Measurements from ENCODE around the gene EPG5. TPM values are rescaled to one million over a fixed set of nuclear protein-coding genes. Genes with fewer than 3 reads are reported as not detected.
A peak's percentile ranks its signal among the peaks of the same experiment; 100 is the strongest.

The EPG5 gene
- total and polyA plus RNA-seq, 4 donors: 3.2 to 20.3 (median 11.1) TPM

GRCh38 chr18:45851161-45851925, 115.8 kb downstream of the EPG5 start (continued):
- TF ChIP-seq, protein P1, sequence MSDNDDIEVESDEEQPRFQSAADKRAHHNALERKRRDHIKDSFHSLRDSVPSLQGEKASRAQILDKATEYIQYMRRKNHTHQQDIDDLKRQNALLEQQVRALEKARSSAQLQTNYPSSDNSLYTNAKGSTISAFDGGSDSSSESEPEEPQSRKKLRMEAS (IDR thresholded peaks at IDR 0.05): no peak
- no peak for TF ChIP-seq HNF4G (IDR thresholded peaks at IDR 0.05)
- peak; percentile 72 for TF ChIP-seq FOXA2 (IDR thresholded peaks at IDR 0.05)
- TF ChIP-seq EGR1 (IDR thresholded peaks at IDR 0.05; ENCODE audit: low read depth in 2 of 2): no peak
- TF ChIP-seq HNF4A (conservative IDR thresholded peaks at IDR 0.05): peak; percentile 31 to 33
- TF ChIP-seq YY1 (IDR thresholded peaks at IDR 0.05): peak; percentile 37
- no peak for TF ChIP-seq RAD21 (IDR thresholded peaks at IDR 0.05)
- TF ChIP-seq ATF3 (IDR thresholded peaks at IDR 0.05): no peak
- no peak for TF ChIP-seq FOXA1 (IDR thresholded peaks at IDR 0.05)

DNA sequence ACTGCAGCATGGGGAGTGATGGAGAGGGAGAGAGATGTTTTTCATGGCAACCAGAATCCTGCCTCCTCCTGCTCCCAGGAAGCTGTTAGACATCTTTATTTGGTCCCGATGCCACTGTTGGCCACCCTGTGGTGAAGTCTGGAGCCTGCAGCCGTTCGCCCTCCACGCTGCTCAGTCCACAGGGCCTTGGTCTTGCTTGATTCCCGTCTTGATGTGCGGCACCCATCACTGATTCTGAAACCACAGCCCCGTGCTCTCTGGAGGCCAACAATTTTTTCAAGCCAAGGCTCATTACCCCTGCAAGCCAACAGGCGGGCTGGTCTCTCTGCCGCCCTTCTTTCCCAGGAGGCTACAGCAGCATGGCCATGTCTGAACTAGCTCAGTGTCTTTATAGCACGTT, 117.1 kb downstream of the EPG5 start:
- peaks cover 0 to 22% (median 20%) of the 10 kb centered on the region in 4 donors for H3K36me3 ChIP-seq (ENCODE audit: control insufficient read depth in 4 of 4, insufficient read depth in 3 of 4, low read depth in 1 of 4, low read length in 3 of 4)
- TF ChIP-seq RXRA (IDR thresholded peaks at IDR 0.05): no peak
- TF ChIP-seq, protein P2, sequence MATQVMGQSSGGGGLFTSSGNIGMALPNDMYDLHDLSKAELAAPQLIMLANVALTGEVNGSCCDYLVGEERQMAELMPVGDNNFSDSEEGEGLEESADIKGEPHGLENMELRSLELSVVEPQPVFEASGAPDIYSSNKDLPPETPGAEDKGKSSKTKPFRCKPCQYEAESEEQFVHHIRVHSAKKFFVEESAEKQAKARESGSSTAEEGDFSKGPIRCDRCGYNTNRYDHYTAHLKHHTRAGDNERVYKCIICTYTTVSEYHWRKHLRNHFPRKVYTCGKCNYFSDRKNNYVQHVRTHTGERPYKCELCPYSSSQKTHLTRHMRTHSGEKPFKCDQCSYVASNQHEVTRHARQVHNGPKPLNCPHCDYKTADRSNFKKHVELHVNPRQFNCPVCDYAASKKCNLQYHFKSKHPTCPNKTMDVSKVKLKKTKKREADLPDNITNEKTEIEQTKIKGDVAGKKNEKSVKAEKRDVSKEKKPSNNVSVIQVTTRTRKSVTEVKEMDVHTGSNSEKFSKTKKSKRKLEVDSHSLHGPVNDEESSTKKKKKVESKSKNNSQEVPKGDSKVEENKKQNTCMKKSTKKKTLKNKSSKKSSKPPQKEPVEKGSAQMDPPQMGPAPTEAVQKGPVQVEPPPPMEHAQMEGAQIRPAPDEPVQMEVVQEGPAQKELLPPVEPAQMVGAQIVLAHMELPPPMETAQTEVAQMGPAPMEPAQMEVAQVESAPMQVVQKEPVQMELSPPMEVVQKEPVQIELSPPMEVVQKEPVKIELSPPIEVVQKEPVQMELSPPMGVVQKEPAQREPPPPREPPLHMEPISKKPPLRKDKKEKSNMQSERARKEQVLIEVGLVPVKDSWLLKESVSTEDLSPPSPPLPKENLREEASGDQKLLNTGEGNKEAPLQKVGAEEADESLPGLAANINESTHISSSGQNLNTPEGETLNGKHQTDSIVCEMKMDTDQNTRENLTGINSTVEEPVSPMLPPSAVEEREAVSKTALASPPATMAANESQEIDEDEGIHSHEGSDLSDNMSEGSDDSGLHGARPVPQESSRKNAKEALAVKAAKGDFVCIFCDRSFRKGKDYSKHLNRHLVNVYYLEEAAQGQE (IDR thresholded peaks at IDR 0.05): no peak
- TF ChIP-seq NR2F2 (IDR thresholded peaks at IDR 0.05): no peak
- no peak for TF ChIP-seq TAF1 (conservative IDR thresholded peaks at IDR 0.05)
- no peak for TF ChIP-seq ATF3 (IDR thresholded peaks at IDR 0.05)
- TF ChIP-seq, protein P1 (IDR thresholded peaks at IDR 0.05): no peak
- TF ChIP-seq EGR1 (IDR thresholded peaks at IDR 0.05; ENCODE audit: low read depth in 2 of 2): no peak
- TF ChIP-seq HNF4G (IDR thresholded peaks at IDR 0.05): no peak
- TF ChIP-seq RAD21 (IDR thresholded peaks at IDR 0.05): no peak
- no peak for TF ChIP-seq FOXA2 (IDR thresholded peaks at IDR 0.05)
- no peak for TF ChIP-seq YY1 (IDR thresholded peaks at IDR 0.05)
- no peak for TF ChIP-seq ZBTB33 (IDR thresholded peaks at IDR 0.05)
- TF ChIP-seq SP1 (IDR thresholded peaks at IDR 0.05): no peak
- TF ChIP-seq, protein P3, sequence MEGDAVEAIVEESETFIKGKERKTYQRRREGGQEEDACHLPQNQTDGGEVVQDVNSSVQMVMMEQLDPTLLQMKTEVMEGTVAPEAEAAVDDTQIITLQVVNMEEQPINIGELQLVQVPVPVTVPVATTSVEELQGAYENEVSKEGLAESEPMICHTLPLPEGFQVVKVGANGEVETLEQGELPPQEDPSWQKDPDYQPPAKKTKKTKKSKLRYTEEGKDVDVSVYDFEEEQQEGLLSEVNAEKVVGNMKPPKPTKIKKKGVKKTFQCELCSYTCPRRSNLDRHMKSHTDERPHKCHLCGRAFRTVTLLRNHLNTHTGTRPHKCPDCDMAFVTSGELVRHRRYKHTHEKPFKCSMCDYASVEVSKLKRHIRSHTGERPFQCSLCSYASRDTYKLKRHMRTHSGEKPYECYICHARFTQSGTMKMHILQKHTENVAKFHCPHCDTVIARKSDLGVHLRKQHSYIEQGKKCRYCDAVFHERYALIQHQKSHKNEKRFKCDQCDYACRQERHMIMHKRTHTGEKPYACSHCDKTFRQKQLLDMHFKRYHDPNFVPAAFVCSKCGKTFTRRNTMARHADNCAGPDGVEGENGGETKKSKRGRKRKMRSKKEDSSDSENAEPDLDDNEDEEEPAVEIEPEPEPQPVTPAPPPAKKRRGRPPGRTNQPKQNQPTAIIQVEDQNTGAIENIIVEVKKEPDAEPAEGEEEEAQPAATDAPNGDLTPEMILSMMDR (IDR thresholded peaks at IDR 0.05; ENCODE audit: low read depth, low read length, missing input control): no peak
- no peak for TF ChIP-seq FOXA1 (IDR thresholded peaks at IDR 0.05)
- TF ChIP-seq HNF4A (conservative IDR thresholded peaks at IDR 0.05): no peak
- no peak for TF ChIP-seq JUND (IDR thresholded peaks at IDR 0.05)
- TF ChIP-seq GABPA (IDR thresholded peaks at IDR 0.05 in 1 of 2, conservative IDR thresholded peaks at IDR 0.05 in 1 of 2): no peak
- no peak overlapping the region for H3K4me3 ChIP-seq (ENCODE audit: low read depth in 1 of 3, low read length in 3 of 3)
- WGBS: 96% methylated on average over 10 of the region's 10 CpGs
- H3K4me1 ChIP-seq (ENCODE audit: control insufficient read depth in 4 of 4, insufficient read depth in 4 of 4, low read length in 3 of 4): peaks cover 0 to 16% (median 9%) of the 10 kb centered on the region in 4 donors
- no peaks in the 10 kb centered on the region for H3K27me3 ChIP-seq (ENCODE audit: control insufficient read depth in 4 of 4, insufficient read depth in 4 of 4, low read length in 3 of 4)
- no peak overlapping the region for H3K27ac ChIP-seq (ENCODE audit: low read depth in 1 of 2, low read length in 2 of 2)
- no peak for DNase-seq (ENCODE audit: low spot score)
- no peaks in the 10 kb centered on the region for H3K9me3 ChIP-seq (ENCODE audit: control insufficient read depth in 4 of 4, low read length in 3 of 4)
- no peak overlapping the region for H3K9ac ChIP-seq (ENCODE audit: low read depth in 1 of 2, low read length in 2 of 2)
